OCI-LY7 (cell line): ENCODE measurements around the gene PRICKLE2.

Experiments used
- CTCF ChIP-seq: fragments of 200-600 bp; sonication (generic); conservative IDR thresholded peaks from 2 replicates; pipeline ENCODE4 v1.5.1; 2014; ENCODE audit warnings: mild to moderate bottlenecking, antibody characterized with exemption, low read length, moderate library complexity, mixed read lengths
- EZH2phosphoT487 ChIP-seq: fragments of 200-600 bp; sonication (generic); IDR thresholded peaks from 2 replicates; pipeline ENCODE4 v1.6.1; 2018; ENCODE audit warnings: low read depth, borderline replicate concordance, mild to moderate bottlenecking, mixed run types, antibody characterized with exemption, low read length, moderate library complexity, mixed read lengths

DNA sequence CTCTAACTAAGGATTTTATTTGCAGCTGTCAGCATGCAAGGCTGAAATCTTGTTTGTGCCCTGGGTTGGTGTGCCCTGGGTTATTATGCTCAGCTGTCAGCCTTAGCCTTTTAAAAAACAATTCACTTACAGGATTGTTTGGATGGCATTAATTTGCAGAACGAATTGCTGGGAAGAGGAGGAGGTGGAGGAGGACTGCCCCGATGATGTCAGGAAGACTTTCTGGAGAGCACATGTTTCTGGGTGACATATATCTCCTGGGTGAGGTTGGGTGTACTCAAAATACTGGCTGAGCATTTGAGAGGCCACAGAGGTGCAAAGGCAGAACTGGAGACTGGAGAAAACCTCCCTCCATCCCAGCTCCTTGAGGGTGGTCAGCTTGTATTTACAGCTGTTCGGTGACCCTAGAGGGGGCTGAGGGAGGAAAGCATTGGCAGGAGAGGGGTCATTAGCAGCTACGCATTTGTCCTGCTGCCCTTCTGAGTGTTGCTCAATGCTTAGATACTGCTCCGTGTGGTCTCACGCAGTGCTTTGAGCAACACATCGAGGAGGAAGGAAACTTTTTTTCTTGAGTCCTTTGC lies 142.2 kb downstream of the PRICKLE2 start:
- TF ChIP-seq CTCF = no peak
- no peak for TF ChIP-seq EZH2phosphoT487
